CMK (cell line): ENCODE measurements around the gene CARF.
"Not testable (repeated sequence)": the region's sequence is repeated elsewhere in the genome, so short reads cannot be mapped to it uniquely, and the experiment has no call there.

Experiments
- DNase-seq: peaks from one replicate; pipeline ENCODE4 v3.0.0-alpha.2; 2010; ENCODE audit warnings: low read depth

The CARF gene

GRCh38 chr2:202933958-202934357 is 21.9 kb downstream of the CARF start:
- DNase-seq = no peak

- no peak for DNase-seq
These were observed 22.4 kb downstream of the CARF start for GRCh38 chr2:202934456-202934855.

GRCh38 chr2:202938960-202939359 is 26.9 kb downstream of the CARF start:
- DNase-seq = no peak

- DNase-seq = no peak
These were observed 29.7 kb downstream of the CARF start for GRCh38 chr2:202941771-202942170.

GRCh38 chr2:202944408-202944807 is 32.3 kb downstream of the CARF start:
- DNase-seq = no peak

GRCh38 chr2:202944816-202945215 is 32.7 kb downstream of the CARF start:
- no peak for DNase-seq

GRCh38 chr2:202945497-202945896 is 33.4 kb downstream of the CARF start:
- DNase-seq = no peak

GRCh38 chr2:202949333-202949732 is 37.3 kb downstream of the CARF start:
- not testable (repeated sequence) for DNase-seq

GRCh38 chr2:202950592-202950991 is 38.5 kb downstream of the CARF start:
- DNase-seq = peak; percentile 22

- DNase-seq = no peak
These were observed 48.4 kb downstream of the CARF start for GRCh38 chr2:202960524-202960923.

GRCh38 chr2:202963712-202964111 is 51.6 kb downstream of the CARF start:
- DNase-seq = no peak

GRCh38 chr2:202965810-202966460 is 53.9 kb downstream of the CARF start:
- DNase-seq = peak; percentile 66

GRCh38 chr2:202969404-202969803 is 57.3 kb downstream of the CARF start:
- not testable (repeated sequence) for DNase-seq

GRCh38 chr2:202976809-202977208 is 64.7 kb downstream of the CARF start:
- DNase-seq = no peak

GRCh38 chr2:202982779-202983491 is 70.9 kb downstream of the CARF start:
- DNase-seq = no peak

GRCh38 chr2:202989749-202990148 is 77.7 kb downstream of the CARF start:
- DNase-seq = no peak

- DNase-seq = no peak
These were observed 78.4 kb downstream of the CARF start for GRCh38 chr2:202990501-202990900.

GRCh38 chr2:202997113-202997512 is 85.0 kb downstream of the CARF start:
- DNase-seq = not testable (repeated sequence)

GRCh38 chr2:203002054-203002821 is 90.2 kb downstream of the CARF start:
- no peak for DNase-seq

GRCh38 chr2:203003716-203004115 is 91.6 kb downstream of the CARF start:
- DNase-seq = no peak

- DNase-seq = peak; percentile 91
These were observed 102.6 kb downstream of the CARF start, which contains the start of gene NBEAL1 for GRCh38 chr2:203014456-203015199. TSS of gene NBEAL1 (plus strand) at chr2:203014875. CDS start at chr2:203016385, 1,510 bp downstream.

GRCh38 chr2:203016716-203017115 is 104.6 kb downstream of the CARF start:
- DNase-seq = no peak
